Erythroblast (primary cell): ENCODE data around the gene TBC1D23.

Experiments used
- GATA1 ChIP-seq: IDR thresholded peaks from 2 replicates; pipeline ENCODE4 v1.6.1; 2011; ENCODE audit warnings: low read depth, mild to moderate bottlenecking, control low read depth, low read length, moderate library complexity
- POLR2A ChIP-seq: IDR thresholded peaks from 2 replicates; pipeline ENCODE4 v1.6.1; 2011; ENCODE audit warnings: mild to moderate bottlenecking, low read length

- TF ChIP-seq POLR2A = no peak
- TF ChIP-seq GATA1 = no peak
Measured at GRCh38 chr3:100268156-100268555, 7.4 kb downstream of the TBC1D23 start.
